ENCODE results near the gene MICU1. TPM values are rescaled to one million over a fixed set of nuclear protein-coding genes. Genes with fewer than 3 reads are reported as not detected.
A peak's percentile ranks its signal among the peaks of the same experiment; 100 is the strongest.

Gene MICU1
- total RNA-seq, 1 donor from 2014 or later: 41.0 TPM

DNA sequence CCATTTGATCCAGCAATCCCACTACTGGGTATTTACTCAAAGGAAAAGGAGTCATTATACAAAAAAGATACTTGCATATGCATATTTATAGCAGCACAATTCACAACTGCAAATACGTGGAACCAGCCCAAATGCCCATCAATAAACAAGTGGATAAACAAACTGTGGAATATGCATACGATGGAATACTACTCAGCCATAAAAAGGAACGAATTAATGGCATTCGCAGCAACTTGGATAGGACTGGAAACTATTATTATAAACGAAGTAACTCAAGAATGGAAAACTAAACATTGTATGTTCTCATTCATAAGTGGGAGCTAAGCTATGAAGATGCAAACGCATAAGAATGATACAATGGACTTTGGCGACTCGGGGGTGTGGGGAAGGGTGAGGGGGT lies 108.6 kb downstream of the MICU1 start:
- no peak for DNase-seq
- ATAC-seq (ENCODE audit: poor library complexity): no peak
- intact Hi-C loops (cut with DNase I): no loop called here

DNA sequence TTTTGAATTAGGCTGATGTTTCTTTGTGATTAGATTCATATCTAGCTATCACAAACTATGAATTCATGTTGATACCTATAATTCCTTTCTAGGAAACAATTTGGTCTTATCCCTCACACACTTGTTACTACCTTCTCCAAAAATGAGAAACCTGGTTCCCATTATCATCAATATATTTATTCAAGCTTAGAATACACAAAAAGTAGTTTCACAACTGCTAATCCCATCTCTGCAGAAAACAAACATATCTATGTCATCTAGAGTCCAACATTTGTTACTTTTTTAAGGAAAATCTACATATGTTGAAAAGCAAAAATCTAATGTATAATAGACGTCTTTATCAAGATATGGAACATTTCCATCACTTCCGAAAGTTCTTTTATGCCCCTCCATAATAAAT lies 110.4 kb downstream of the MICU1 start:
- intact Hi-C loops (cut with DNase I): no loop called here
- no peak for ATAC-seq (ENCODE audit: poor library complexity)
- DNase-seq: no peak

DNA sequence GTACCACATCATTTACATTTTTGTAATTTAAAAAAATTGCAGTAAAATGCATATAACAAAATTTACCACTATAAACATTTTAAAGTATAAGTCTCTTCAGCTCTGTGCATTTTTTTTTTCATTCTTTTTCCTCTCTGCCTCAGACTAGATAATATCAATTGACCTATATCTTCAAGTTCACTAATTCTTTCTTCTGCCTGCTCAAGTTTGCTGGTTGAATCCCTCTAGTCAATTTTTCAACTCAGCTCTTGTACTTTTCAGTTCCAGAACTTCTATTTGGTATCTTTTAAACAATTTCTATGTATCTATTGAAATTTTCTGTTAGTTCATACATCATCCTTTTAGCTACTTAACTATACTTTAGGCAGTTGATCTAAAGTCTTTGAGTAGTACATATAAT lies 112.0 kb downstream of the MICU1 start:
- DNase-seq: no peak
- intact Hi-C loops (cut with DNase I): no loop called here
- no peak for ATAC-seq (ENCODE audit: poor library complexity)

DNA sequence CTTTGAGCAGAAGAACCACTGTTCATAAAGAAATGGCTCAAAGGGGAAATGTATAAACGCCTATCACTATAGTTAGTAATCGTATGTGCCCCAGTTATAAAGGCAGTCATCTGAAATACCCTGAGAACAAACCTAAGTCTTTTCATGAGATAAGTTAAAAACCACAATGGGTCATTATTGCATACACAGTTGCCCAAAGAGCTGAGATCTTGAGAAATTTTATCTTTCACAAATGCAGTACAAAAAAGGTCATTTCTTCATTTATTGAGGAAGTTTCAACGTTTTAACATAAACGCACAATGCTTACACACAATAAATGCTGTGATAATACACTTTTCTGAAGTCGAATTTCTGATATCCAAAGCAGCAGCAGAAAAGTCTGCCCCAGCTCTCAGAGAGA lies 114.4 kb downstream of the MICU1 start:
- no peak for ATAC-seq (ENCODE audit: poor library complexity)
- intact Hi-C loops (cut with DNase I): no loop called here
- no peak for DNase-seq

DNA sequence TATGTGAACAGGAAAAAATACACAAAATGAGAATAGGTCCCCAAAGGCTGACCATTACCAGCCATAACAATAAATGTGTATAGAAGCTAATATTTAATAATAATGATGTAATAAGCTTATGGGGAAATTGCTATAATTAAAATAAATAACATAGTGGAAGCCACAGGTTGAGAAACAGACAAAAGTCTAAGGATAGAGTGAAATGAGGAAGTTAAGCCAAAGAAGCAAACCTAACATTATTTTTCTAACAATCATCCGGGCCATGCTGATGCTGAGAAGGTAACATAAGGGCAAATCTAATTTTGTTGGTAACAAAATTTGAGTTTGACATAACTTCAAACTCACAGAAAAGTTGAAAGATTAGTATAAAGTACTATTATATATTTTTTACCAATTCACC lies 115.9 kb downstream of the MICU1 start:
- DNase-seq: no peak
- intact Hi-C loops (cut with DNase I): no loop called here
- no peak for ATAC-seq (ENCODE audit: poor library complexity)

DNA sequence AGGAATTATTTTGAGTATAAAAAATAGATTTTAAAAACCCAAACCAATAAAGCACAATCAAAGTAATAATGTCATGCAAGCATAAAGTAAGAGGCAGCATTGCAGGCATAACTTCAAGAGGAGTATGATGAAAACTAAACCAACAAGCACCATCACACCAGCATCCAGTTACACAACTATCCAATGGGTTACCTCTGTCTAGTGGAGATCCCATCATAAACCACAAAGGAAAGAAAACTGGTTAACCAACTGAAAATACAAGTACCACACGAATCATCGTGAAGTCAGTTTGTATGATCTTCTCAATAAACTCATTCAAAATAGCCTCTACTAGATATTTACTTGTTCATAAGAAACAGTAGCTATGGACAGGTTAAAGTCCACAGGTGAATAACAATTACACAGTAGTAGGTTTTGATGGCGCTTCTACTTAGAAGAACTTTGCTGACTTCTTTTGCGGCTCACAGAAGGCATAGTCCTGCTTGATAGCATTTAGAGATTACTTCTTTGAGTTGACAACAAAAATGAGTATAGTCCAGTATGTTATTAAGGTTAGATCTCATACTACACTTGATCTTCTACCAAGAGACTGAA lies 116.6 kb downstream of the MICU1 start:
- ATAC-seq (ENCODE audit: poor library complexity) (no peak), DNase-seq (no peak)
- intact Hi-C loops (cut with DNase I): no loop called here

DNA sequence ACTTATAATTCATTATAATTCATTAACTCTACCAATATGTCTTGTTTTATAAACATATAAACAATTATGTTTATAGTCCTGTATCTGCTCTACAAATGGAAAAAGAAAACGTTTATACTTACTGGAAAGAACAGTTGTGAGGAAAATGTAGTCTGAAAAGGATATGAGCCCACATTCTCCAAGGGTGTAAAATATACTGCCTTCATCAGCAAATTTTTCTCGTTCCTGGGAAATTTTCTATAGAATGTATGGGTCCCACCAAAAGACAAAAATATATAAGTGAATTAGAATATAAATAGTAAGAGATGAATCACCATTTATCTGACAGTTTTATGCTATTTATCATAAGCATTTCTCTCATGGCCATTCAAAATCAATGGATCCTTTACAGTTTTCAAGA lies 117.8 kb downstream of the MICU1 start:
- intact Hi-C loops (cut with DNase I): no loop called here
- no peak for DNase-seq
- ATAC-seq (ENCODE audit: poor library complexity): no peak

DNA sequence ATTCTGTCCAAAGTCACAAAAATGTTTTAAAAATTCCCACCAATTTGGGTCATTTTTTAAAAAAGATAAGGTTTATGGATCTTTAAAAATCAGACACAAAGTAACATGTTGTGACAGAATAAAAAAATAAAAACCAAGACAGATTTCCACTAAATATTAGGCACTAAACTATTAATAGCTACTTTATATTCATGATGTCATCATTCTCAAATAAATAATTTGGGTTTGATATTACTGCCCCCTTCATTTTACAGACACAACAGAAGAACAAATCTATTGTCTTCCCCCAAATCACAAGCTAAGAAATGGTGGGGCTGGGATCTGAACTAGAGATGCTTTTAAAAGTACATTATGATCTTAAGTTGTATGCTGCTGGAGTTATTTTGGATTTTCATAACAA lies 119.4 kb downstream of the MICU1 start:
- DNase-seq: no peak
- no peak for ATAC-seq (ENCODE audit: poor library complexity)
- intact Hi-C loops (cut with DNase I): no loop called here

DNA sequence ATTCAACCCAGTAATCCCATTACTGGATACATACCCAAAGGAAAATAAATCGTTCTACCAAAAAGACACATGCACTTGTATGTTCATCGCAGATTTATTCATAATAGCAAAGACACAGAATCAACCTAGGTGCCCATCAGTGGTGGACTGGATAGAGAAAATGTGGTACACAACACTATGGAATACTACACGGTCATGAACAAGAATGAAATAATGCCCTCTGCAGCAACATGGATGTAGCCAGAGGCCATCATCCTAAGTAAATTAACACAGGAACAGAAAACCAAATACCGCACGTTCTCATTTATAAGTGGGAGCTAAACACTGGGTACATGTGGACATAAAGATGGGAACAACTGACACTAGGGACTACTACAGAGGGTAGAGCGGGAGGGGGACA lies 120.4 kb downstream of the MICU1 start:
- ATAC-seq (ENCODE audit: poor library complexity) (no peak), DNase-seq (no peak)
- intact Hi-C loops (cut with DNase I): no loop called here

DNA sequence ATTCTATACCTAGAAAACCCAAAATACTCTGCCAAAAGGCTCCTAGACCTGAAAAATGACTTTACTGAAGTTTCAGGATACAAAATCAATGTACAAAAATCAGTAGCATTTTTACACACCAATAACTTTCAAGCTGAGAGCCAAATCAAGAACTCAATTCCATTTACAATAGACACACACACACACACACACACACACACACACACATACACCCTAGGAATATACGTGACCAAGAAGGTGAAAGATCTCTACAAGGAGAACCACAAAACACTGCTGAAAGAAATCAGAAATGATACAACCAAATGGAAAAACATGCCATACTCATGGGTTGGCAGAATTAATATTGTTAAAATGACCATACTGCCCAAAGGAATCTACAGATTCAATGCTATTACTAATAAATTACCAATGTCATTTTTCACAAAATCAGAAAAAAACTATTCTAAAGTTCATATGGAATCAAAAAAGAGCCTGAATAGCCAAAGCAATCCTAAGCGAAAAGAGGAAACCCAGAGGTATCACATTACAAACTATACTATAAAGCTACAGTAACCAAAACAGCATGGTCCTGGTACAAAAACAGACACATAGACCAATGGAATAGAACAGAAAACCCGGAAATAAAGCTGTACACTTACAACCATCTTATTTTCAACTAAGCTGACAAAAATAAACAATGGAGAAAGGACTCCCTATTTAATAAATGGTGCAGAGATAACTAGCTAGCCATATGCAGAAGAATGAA lies 122.0 kb downstream of the MICU1 start:
- intact Hi-C loops (cut with DNase I): no loop called here
- ATAC-seq (ENCODE audit: poor library complexity): no peak
- no peak for DNase-seq

DNA sequence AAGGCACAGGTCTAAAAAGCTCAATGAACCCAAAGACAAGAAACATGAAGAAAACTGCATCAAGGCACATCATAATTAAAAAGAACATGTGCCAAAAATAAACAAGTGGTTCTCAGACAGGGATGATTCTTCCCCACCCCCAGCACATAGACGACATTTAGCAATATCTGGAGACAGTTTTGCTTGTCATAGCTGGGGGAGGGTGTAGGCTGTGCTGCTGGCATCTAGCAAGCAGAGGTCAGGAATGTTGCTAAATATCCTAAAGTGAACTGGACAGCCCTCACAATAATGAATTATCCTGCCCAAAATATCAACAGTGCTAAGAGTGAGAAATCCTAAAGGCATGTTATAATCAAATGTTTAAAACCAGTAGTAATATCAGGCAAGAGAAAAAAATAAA lies 122.6 kb downstream of the MICU1 start:
- intact Hi-C loops (cut with DNase I): no loop called here
- ATAC-seq (ENCODE audit: poor library complexity): peak; percentile 41
- DNase-seq: no peak

DNA sequence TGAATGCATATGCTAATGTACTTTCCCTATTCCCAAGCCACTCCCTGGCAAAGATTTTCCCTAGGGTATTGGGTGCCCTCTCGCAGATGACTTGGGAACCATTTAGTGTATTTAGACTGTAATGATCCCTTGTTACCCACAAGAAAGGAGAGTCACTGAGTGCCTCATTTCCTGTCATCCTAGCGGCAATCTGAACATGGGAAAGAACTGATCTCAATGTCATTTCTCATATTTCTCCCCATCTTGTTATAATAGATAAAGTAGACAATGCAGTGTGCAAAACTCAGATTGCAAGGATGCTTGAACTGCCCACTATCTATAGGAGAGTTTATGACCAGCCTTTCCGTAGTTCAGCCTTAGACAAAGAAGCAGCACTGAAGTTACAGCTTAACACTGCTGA lies 123.3 kb downstream of the MICU1 start:
- intact Hi-C loops (cut with DNase I): no loop called here
- DNase-seq (no peak), ATAC-seq (ENCODE audit: poor library complexity) (no peak)

DNA sequence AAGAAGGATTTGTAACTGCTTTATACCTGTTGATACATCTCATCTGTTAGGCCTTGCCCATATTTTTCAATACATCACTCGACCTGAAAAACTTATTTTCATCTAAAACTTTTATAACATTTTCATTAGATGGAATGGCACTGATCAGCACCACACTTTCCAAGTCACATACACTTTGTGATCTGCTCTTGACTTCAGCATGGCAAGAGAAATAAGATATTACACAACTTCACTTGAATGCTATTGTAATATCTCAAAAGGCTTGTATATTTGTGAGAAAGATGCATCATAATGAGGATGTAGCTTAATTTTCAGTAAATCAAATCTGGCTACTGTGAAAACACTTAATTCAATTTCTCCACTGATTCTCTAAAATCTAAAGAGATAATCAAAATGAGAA lies 126.2 kb downstream of the MICU1 start:
- DNase-seq (no peak), ATAC-seq (ENCODE audit: poor library complexity) (no peak)
- intact Hi-C loops (cut with DNase I): no loop called here

DNA sequence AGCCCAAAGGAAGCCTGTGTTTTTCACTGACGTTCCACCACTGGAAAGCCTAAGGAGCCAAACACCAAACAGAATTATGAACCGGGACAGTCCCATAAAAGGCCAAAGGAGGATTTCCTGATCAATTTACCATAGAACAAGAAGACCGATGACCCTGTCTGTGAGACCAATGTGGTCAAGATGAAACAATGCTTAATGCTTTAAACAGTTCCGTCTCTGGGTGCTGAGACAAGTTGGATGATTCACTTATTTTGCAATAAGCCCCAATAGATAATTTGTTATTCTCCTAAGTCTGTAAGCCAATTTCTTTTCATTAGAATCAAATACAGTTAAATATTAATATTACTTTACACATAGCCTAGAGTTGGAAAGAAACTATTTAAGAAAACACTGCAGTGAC lies 134.9 kb downstream of the MICU1 start:
- DNase-seq (no peak), ATAC-seq (ENCODE audit: poor library complexity) (no peak)
- intact Hi-C loops (cut with DNase I): no loop called here

DNA sequence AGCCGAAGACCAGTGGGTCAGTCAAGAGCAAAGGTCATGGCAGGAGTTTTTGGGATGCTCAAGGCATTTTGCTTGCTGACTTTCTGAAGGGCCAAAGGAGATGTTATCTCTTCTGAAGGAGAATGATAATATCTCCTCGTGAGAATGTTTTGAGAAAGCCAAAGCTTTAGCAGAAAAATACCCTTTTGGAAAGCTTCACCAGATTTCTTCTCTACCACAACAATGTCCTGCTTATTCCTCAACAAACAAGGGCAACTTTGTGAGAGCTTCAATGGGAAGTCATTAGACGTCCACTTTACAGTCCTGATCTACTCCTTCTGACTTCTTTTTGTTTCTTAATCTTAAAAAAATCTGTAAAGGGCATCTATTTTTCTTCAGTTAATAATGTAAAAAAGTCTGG lies 138.4 kb downstream of the MICU1 start:
- ATAC-seq (ENCODE audit: poor library complexity): no peak
- DNase-seq: no peak
- intact Hi-C loops (cut with DNase I): no loop called here

DNA sequence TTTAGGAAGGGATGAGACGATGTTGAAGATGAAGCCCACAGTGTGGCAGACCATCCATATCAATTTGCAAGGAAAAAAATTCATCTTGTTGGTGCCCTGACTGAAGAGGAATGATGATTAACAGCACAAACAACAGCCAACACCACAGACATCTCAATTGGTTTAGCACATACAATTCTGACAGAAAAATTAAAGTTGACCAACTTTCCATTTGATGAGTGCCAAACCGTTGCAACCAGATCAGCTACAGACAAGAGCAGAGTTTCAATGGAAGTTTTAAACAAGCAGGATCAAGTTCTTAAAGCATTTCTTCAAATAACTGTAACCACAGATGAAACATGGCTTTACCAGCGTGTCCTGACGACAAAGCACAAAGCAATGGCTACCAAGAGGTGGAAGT lies 138.8 kb downstream of the MICU1 start:
- no peak for ATAC-seq (ENCODE audit: poor library complexity)
- intact Hi-C loops (cut with DNase I): no loop called here
- no peak for DNase-seq

DNA sequence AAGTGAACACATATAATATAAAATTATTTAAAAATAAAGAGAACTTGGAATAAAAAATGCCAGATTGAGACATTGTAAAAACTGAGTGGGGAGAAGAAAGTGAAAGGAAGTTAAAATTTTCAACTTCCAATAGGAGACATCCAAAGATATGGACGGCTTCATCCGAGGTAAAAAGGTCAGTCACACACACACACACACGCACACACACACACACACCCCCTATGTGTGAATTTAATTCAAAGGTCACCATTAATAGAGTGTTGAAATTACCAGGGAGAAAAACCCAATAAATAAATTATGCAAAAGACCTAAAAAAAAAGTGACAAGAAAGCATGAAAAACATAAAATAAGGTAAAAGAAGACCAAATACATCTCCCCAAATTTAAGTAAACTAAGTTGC lies 140.2 kb downstream of the MICU1 start:
- intact Hi-C loops (cut with DNase I): no loop called here
- no peak for DNase-seq
- no peak for ATAC-seq (ENCODE audit: poor library complexity)

DNA sequence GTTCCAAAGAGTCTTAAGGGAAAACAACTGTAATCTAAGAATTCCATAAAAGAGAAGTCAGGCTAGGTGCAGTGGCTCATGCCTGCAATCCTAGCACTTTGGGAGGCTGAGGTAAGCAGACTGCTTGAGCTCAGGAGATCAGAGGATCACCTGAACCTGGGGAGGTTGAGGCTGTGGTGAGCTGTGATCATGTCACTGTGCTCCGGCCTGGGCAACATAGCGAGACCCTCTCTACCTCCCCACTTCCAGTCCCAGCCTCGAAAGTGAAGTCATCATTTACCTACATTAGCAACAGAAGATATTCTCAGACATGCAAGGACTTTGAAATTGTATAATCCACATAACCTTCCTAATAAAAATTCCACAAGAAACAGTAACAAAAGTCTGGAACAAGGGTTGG lies 141.4 kb downstream of the MICU1 start:
- DNase-seq (no peak), ATAC-seq (ENCODE audit: poor library complexity) (no peak)
- intact Hi-C loops (cut with DNase I): no loop called here

DNA sequence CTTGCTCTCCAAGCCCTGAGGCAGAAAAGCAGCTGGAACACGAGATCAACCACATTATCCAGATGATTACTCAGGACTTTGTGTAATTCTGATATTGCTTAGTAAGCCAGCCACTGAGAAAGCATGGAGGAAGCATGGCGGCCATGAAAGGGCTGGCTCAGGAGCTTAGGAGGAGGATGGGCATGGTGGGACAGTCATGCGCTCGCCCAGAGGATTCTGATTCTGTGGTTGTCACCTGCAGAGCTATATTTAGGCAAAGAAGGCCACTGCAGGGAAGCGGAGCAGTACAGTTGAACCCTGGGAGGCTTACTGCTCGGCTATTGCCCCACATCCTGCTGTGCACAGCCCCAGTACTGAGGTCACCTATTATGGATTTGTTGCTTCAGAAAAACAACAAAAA lies 142.4 kb downstream of the MICU1 start:
- ATAC-seq (ENCODE audit: poor library complexity) (no peak), DNase-seq (no peak)
- intact Hi-C loops (cut with DNase I): no loop called here

DNA sequence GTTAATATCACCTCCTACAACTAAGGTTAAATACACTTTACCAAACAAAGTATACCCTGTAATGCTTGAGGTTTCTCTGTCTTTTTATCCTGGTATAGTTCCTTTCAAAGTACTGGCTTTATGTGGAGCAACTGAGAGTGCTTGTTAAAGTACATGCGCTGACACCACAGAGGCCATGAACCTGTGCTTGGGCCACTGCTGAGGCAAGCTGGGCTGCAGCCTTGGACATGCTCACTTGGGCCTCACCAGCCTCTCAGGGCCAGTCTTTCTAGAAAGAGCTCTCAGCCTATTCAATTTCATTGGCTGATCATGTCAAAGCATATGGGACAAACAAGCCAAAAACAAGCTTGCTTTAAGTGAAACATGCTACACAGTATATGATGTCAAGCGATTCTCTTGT lies 145.0 kb downstream of the MICU1 start:
- ATAC-seq (ENCODE audit: poor library complexity): no peak
- intact Hi-C loops (cut with DNase I): no loop called here
- no peak for DNase-seq

DNA sequence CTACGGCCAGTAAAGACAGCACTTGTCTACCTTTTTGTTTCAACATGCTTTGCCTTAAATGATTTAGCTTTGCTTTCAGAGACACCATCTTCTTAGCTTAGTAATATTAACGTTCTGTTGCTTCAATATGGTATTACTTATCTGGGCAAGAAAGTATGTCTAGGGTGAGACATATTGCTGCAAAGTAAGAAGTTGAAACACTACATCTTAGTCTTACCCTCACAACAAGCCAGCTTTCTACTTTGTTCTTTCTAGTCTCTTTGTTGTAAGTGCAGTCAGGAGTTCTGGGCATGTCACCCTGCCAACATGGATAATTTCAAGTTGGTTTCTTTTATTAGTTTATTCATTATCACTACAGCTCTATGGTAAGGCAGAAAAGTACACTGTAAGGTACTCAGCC lies 148.4 kb downstream of the MICU1 start:
- ATAC-seq (ENCODE audit: poor library complexity) (no peak), DNase-seq (no peak)
- intact Hi-C loops (cut with DNase I): no loop called here

All from Right ventricle myocardium superior (tissue), 1 donor.